A673 (cell line): Measurements from ENCODE around the gene CACNA2D1. TPM values are rescaled to one million over a fixed set of nuclear protein-coding genes. Genes with fewer than 3 reads are reported as not detected.

Experiments
- BruUV-seq: library from RNA; stranded (reverse); fragments of 400-500 nt; replicated peaks from 2 replicates; lab custom pipeline; 2021; lab: Mats Ljungman, UMichigan
- CTCF ChIA-PET: fragments of 300-600 bp; sonication (Branson Sonifier 250); formaldehyde crosslinking; loops from one replicate; lab custom pipeline; 2022; ENCODE audit warnings: antibody characterized with exemption; lab: Charles Lee
- POLR2A ChIA-PET: fragments of 300-600 bp; sonication (Branson Sonifier 250); formaldehyde crosslinking; loops from one replicate; lab custom pipeline; 2022; ENCODE audit warnings: antibody characterized with exemption; ENCODE audit not compliant: low non-redundant PET; lab: Charles Lee
- DNase-seq: peaks from one replicate; pipeline ENCODE4 v3.0.0-alpha.2; 2015; ENCODE audit warnings: low spot score
- H3K27ac ChIP-seq: fragments of 200-600 bp; sonication (generic); 2 replicates; pipeline ENCODE4 v1.5.1; 2016; ENCODE audit warnings: mixed run types, low read depth, mild to moderate bottlenecking, mixed read lengths, antibody characterized with exemption, low read length; ENCODE audit not compliant: poor library complexity, severe bottlenecking
- H3K27me3 ChIP-seq: fragments of 200-600 bp; sonication (generic); replicated peaks from 2 replicates; pipeline ENCODE4 v1.6.1; 2017; ENCODE audit warnings: mixed run types, low read depth, mild to moderate bottlenecking, mixed read lengths, antibody characterized with exemption, low read length; ENCODE audit not compliant: insufficient read depth, poor library complexity
- H3K36me3 ChIP-seq: fragments of 200-600 bp; sonication (generic); 2 replicates; pipeline ENCODE4 v1.6.1; 2016; ENCODE audit warnings: mixed run types, mild to moderate bottlenecking, mixed read lengths, antibody characterized with exemption, low read length; ENCODE audit not compliant: insufficient read depth, poor library complexity, severe bottlenecking
- H3K4me1 ChIP-seq: fragments of 200-600 bp; sonication (generic); 2 replicates; pipeline ENCODE4 v1.6.1; 2017; ENCODE audit warnings: mixed run types, mild to moderate bottlenecking, mixed read lengths, antibody characterized with exemption, low read length; ENCODE audit not compliant: insufficient read depth, poor library complexity, severe bottlenecking
- H3K4me3 ChIP-seq: fragments of 200-600 bp; sonication (generic); 2 replicates; pipeline ENCODE4 v1.5.1; 2016; ENCODE audit warnings: low read depth, mixed run types, mild to moderate bottlenecking, mixed read lengths, low read length; ENCODE audit not compliant: poor library complexity, severe bottlenecking
- H3K9me3 ChIP-seq: fragments of 200-600 bp; sonication (generic); 2 replicates; pipeline ENCODE4 v1.6.1; 2016; ENCODE audit warnings: mixed run types, low read depth, mild to moderate bottlenecking, mixed read lengths, antibody characterized with exemption, low read length; ENCODE audit not compliant: poor library complexity, severe bottlenecking
- EZH2 ChIP-seq: fragments of 200-600 bp; sonication (generic); IDR thresholded peaks from 2 replicates; pipeline ENCODE4 v1.6.1; 2017; ENCODE audit warnings: borderline replicate concordance, low read depth, mild to moderate bottlenecking, mixed read lengths, antibody characterized with exemption, low read length; ENCODE audit not compliant: poor library complexity, severe bottlenecking
- intact Hi-C: fragments of 100-400 bp; cut with micrococcal nuclease; formaldehyde crosslinking; loops from one replicate; pipeline ENCODE4 v1.10.0; 2022; ENCODE audit not compliant: unreplicated experiment
- total RNA-seq: library from RNA; stranded (reverse); gene quantifications from 2 replicates; pipeline ENCODE4 v1.2.3, GENCODE V29; 2021
- TF ChIP-seq, protein P1 (sequence below): fragments of 300-800, 200-600 bp; sonication (generic); conservative IDR thresholded peaks from 2 replicates; pipeline ENCODE4 v1.5.1; 2017; ENCODE audit warnings: low read depth, mild to moderate bottlenecking, antibody characterized with exemption, low read length, moderate library complexity, mixed read lengths

The CACNA2D1 gene
- total RNA-seq, 1 experiment from 2014 or later: 49.1 TPM

DNA sequence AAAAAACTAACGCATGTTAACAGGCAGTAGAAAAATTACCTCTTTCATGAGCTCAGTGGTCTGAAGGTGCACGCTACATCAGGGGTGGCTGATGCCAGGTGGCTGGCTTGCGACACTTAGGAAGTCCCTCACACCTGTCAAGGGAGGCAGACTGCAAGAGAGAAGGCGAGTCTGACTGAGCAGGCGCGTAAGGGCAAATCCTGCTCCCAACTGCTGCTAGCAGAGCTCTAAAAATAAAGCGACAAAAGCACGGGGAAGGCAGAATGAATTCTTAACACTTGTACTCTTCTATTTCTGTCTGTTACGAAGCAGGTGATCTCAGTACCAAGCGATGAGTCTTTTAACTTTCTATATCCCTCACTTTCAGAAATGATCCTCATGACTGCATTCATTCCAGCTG is 33.1 kb downstream of the CACNA2D1 start:
- intact Hi-C loops: no loop called here
- no peaks in the 10 kb centered on the region for H3K27me3 ChIP-seq
- H3K4me1 ChIP-seq: peaks cover 5% of the 10 kb centered on the region
- ChIA-PET POLR2A (no interaction called here), CTCF (no interaction called here)
- no peak overlapping the region for H3K4me3 ChIP-seq
- H3K27ac ChIP-seq: no peak overlapping the region
- H3K9me3 ChIP-seq: peaks cover 6% of the 10 kb centered on the region
- no peak for TF ChIP-seq EZH2
- TF ChIP-seq, protein P1, sequence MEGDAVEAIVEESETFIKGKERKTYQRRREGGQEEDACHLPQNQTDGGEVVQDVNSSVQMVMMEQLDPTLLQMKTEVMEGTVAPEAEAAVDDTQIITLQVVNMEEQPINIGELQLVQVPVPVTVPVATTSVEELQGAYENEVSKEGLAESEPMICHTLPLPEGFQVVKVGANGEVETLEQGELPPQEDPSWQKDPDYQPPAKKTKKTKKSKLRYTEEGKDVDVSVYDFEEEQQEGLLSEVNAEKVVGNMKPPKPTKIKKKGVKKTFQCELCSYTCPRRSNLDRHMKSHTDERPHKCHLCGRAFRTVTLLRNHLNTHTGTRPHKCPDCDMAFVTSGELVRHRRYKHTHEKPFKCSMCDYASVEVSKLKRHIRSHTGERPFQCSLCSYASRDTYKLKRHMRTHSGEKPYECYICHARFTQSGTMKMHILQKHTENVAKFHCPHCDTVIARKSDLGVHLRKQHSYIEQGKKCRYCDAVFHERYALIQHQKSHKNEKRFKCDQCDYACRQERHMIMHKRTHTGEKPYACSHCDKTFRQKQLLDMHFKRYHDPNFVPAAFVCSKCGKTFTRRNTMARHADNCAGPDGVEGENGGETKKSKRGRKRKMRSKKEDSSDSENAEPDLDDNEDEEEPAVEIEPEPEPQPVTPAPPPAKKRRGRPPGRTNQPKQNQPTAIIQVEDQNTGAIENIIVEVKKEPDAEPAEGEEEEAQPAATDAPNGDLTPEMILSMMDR: no peak
- no peaks in the 10 kb centered on the region for H3K36me3 ChIP-seq
- BruUV-seq: no TSS peak
- DNase-seq: no peak

DNA sequence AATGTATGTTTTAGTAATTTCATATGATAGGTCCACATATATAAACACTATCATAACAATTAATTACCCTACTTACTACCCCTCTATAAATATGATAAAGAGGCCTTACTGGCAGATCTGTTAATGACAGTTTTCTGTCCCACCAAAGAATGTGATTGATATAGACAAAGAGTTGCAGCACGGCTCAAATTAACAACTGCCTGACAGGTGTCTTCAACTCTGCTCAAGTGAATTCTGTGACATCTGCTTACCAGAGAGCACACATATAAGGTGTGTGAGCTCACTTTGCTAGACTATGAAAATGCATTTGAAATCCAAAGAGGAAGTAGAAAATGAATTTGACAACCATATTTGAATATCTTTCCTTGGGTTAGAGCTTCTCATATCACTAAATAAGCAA is 36.6 kb downstream of the CACNA2D1 start:
- H3K9me3 ChIP-seq: peaks cover 6% of the 10 kb centered on the region
- CTCF ChIA-PET: no interaction called here
- POLR2A ChIA-PET: no interaction called here

DNA sequence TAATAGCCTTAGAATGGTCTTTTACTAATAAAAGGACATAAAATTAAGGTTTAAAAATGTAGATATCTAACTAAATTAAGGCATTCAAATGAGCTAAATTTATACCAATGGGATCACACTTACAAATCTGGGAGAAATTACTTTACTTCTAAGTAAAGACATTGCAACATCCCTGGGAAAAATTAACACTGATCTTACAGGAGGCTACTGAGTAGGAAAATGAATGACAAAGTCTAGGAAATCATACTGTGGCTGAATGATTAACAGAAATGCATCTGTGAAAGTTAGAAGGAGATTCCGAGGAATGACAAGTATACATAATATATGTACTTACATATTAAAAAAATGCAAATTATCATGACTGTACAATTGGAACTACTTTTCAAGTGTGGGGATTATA is 38.3 kb downstream of the CACNA2D1 start:
- POLR2A ChIA-PET: no interaction called here
- Histone ChIP-seq H3K4me3 (no peak overlapping the region), H3K9me3 (peaks cover 6% of the 10 kb centered on the region), H3K27me3 (no peaks in the 10 kb centered on the region), H3K27ac (no peak overlapping the region), H3K4me1 (no peaks in the 10 kb centered on the region), H3K36me3 (no peaks in the 10 kb centered on the region)
- CTCF ChIA-PET: no interaction called here
- DNase-seq: no peak
- intact Hi-C loops: no loop called here
- BruUV-seq: no TSS peak
- TF ChIP-seq EZH2: no peak
- TF ChIP-seq, protein P1: no peak

More for the DNA sequence above, 36.6 kb downstream of the CACNA2D1 start:
- intact Hi-C loops: no loop called here
- no peak overlapping the region for H3K4me3 ChIP-seq
- H3K4me1 ChIP-seq: peaks cover 5% of the 10 kb centered on the region
- H3K36me3 ChIP-seq: no peaks in the 10 kb centered on the region
- H3K27ac ChIP-seq: no peak overlapping the region
- BruUV-seq: no TSS peak
- TF ChIP-seq, protein P1: no peak
- no peak for TF ChIP-seq EZH2
- no peak for DNase-seq
- H3K27me3 ChIP-seq: no peaks in the 10 kb centered on the region
